ENCODE data around the gene KCNK1. TPM values are rescaled to one million over a fixed set of nuclear protein-coding genes. Genes with fewer than 3 reads are reported as not detected.

The KCNK1 gene
- total and polyA plus RNA-seq, 2 of the 4 experiments (the other 2 are of a cell fraction): 0.90 to 1.6 TPM

GRCh38 chr1:233600488-233600887, 13.4 kb upstream of the KCNK1 start:
- DNase-seq (no peak), ATAC-seq (ENCODE audit: low read depth) (no peak)
- no peaks in the 10 kb centered on the region for H3K9me1 ChIP-seq (ENCODE audit: insufficient read depth, low read length)
- CTCF ChIA-PET: interaction anchor here (0.6 kb wide), 1 partner anchor 29 kb away, joined by 5 read pairs; no protein-coding TSS in a partner anchor
- H4K91ac ChIP-seq (ENCODE audit: insufficient read depth, low read depth, low read length): no peak overlapping the region
- no peak for TF ChIP-seq RAD21 (IDR thresholded peaks at IDR 0.05; ENCODE audit: low read length)
- TF ChIP-seq MAFK (IDR thresholded peaks at IDR 0.05; ENCODE audit: low read depth, low read length): no peak
- TF ChIP-seq NFE2L2 (IDR thresholded peaks at IDR 0.05; ENCODE audit: low read depth, low read length): no peak
- no peak for TF ChIP-seq BHLHE40 (IDR thresholded peaks at IDR 0.05; ENCODE audit: low read depth, low read length)
- TF ChIP-seq RFX5 (IDR thresholded peaks at IDR 0.05; ENCODE audit: low read depth, low read length): no peak
- TF ChIP-seq CEBPB (IDR thresholded peaks at IDR 0.05; ENCODE audit: low read depth, low read length): no peak
- TF ChIP-seq FOS (IDR thresholded peaks at IDR 0.05; ENCODE audit: low read depth, low read length): no peak
- no peak for TF ChIP-seq SMC3 (IDR thresholded peaks at IDR 0.05; ENCODE audit: low read depth, low read length)
- TF ChIP-seq USF2 (IDR thresholded peaks at IDR 0.05; ENCODE audit: low read depth, low read length): no peak
- TF ChIP-seq ELK1 (IDR thresholded peaks at IDR 0.05; ENCODE audit: borderline replicate concordance, low read depth, low read length): no peak
- no peak for TF ChIP-seq MAZ (IDR thresholded peaks at IDR 0.05; ENCODE audit: borderline replicate concordance, low read depth, low read length)
- no peak for TF ChIP-seq MXI1 (IDR thresholded peaks at IDR 0.05; ENCODE audit: borderline replicate concordance, low read depth, low read length)
- no peak for TF ChIP-seq CTCF (conservative IDR thresholded peaks at IDR 0.05; ENCODE audit: low read depth, low read length)
- TF ChIP-seq CHD1 (IDR thresholded peaks at IDR 0.05; ENCODE audit: low read depth, low read length): no peak
- TF ChIP-seq RCOR1 (IDR thresholded peaks at IDR 0.05; ENCODE audit: insufficient replicate concordance, low read length): no peak
- TF ChIP-seq POLR2A (IDR thresholded peaks at IDR 0.05; ENCODE audit: low read depth, low read length): no peak
- in situ Hi-C loops (cut with MboI; ENCODE audit: low sequenced_read_pairs): no loop called here
- H2BK15ac ChIP-seq (ENCODE audit: low read depth, low read length): no peak overlapping the region
- no peak overlapping the region for H2AK9ac ChIP-seq (replicated peaks; ENCODE audit: low read depth, low read length, poor library complexity)
- WGBS, 2 experiments (ENCODE audit: extremely low coverage in 2 of 2, insufficient read length in 1 of 2): no CpG with 5 or more reads among the region's 1 CpG
- H2BK20ac ChIP-seq (ENCODE audit: low read depth, low read length): no peak overlapping the region
- no peak overlapping the region for H4K5ac ChIP-seq (ENCODE audit: low read depth, low read length)
- no peak overlapping the region for H3K27ac ChIP-seq (ENCODE audit: insufficient read depth, low read length)
- H3K9ac ChIP-seq (ENCODE audit: low read depth, low read length): no peak overlapping the region
- BruUV-seq (replicated peaks): no TSS peak
- intact Hi-C loops (cut with micrococcal nuclease): no loop called here
- H3K56ac ChIP-seq (ENCODE audit: extremely low read depth, insufficient read depth, low read length): no peak overlapping the region
- POLR2A ChIA-PET (ENCODE audit: unreplicated experiment): no interaction called here
- no peak overlapping the region for H3K18ac ChIP-seq (ENCODE audit: low read depth, low read length)
- no peaks in the 10 kb centered on the region for H4K20me1 ChIP-seq (ENCODE audit: insufficient read depth, low read length)
- H3K4me1 ChIP-seq (ENCODE audit: control insufficient read depth, insufficient read depth, low read length): no peaks in the 10 kb centered on the region
- H3K27me3 ChIP-seq (ENCODE audit: control insufficient read depth, insufficient read depth, low read length): no peaks in the 10 kb centered on the region
- H3K23ac ChIP-seq (ENCODE audit: low read depth, low read length): no peak overlapping the region
- H3K4ac ChIP-seq (ENCODE audit: low read depth, low read length): no peak overlapping the region
- H2BK120ac ChIP-seq (ENCODE audit: low read depth, low read length): no peak overlapping the region
- no peak overlapping the region for H4K8ac ChIP-seq (ENCODE audit: low read depth in 2 of 2, low read length in 2 of 2)
- H3K4me3 ChIP-seq (ENCODE audit: insufficient read depth, low read depth, low read length): no peak overlapping the region
- no peak overlapping the region for H2BK5ac ChIP-seq (ENCODE audit: low read depth, low read length, poor library complexity, severe bottlenecking)
- no peak overlapping the region for H2AFZ ChIP-seq (replicated peaks; ENCODE audit: low read length, poor library complexity)
- H3K36me3 ChIP-seq (ENCODE audit: control insufficient read depth, insufficient read depth, low read length): no peaks in the 10 kb centered on the region
- peaks cover 10% of the 10 kb centered on the region; the same call in 1 of the 2 replicates for H3K9me3 ChIP-seq (ENCODE audit: control insufficient read depth, insufficient read depth, low read length)
- dilution Hi-C loops (cut with HindIII; ENCODE audit: low sequenced_read_pairs, unreplicated experiment): no loop called here
- no peak overlapping the region for H2AK5ac ChIP-seq (ENCODE audit: low read depth, low read length)
- no peak overlapping the region for H3K4me2 ChIP-seq (ENCODE audit: low read depth, low read length)
- H3K79me1 ChIP-seq (ENCODE audit: low read depth in 1 of 2, low read length in 2 of 2): no peaks in the 10 kb centered on the region
- H3K14ac ChIP-seq (replicated peaks; ENCODE audit: low read depth, low read length): no peak overlapping the region

All from IMR-90 (cell line).